GM18868 (cell line): Measurements from ENCODE around the gene ZCCHC14.
"Not testable (repeated sequence)": the region's sequence is repeated elsewhere in the genome, so short reads cannot be mapped to it uniquely, and the experiment has no call there.

Source experiments
- ATAC-seq: cut with Tn5 transposase; IDR thresholded peaks from one replicate; pipeline ENCODE4 v1.9.1; 2021; ENCODE audit warnings: mild to moderate bottlenecking, moderate library complexity; ENCODE audit not compliant: unreplicated experiment

ZCCHC14 gene

DNA sequence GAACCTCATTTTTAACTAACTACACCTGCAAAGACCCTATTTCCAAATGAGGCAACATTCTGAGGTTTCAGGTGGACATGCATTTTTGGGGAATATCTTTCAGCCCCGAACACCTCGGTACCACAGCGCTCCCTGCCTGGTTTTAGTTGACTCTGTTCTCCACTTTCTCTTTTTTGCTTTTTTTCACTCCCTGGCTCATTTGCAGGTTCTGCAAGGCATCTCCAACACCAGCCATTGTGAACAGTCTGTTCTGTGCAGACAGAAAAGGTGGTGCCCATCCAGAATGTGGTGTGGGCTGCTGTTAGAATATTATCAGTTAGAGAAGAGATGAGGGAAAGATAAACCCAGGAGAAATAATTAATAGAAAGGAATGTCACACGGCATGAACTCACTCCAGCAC, 32.5 kb upstream of the ZCCHC14 start:
- no peak for ATAC-seq

DNA sequence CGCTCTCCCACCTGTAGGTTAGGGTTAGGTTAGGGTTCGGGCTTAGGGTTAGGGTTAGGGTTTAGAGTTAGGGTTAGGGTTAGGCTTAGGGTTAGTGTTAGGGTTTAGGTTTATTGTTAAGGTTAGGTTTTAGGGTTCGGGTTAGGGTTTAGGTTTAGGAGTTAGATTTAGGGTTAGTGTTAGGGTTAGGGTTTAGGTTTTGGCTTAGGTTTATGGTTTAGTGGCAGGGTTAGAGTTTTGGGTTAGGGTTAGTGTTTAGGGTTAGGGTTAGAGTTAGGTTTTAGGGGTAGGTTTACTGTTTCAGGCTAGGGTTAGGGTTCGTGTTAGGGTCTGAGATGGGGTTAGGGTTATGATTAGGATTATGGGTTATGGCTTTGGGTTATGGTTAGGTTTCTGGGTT, 31.6 kb upstream of the ZCCHC14 start:
- ATAC-seq, result no peak

DNA sequence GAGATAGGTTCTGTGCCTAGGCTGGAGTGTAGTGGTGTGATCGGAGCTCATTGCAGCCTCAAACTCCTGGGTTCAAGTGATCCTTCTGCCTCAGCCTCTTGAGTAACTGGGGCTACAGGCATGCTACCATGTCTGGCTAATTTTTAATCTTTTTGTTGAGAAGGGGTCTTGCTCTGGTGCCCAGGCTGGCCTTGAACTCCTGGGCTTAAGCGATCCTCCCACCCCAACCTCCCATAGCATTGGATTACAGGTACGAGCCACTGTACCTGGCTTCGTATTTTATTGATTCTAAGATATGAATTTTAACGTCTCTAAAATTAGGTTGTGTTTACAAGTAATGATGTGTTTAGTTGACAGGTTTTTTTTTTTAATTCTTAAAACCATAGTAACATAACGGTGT, 30.8 kb upstream of the ZCCHC14 start:
- ATAC-seq, result not testable (repeated sequence)

DNA sequence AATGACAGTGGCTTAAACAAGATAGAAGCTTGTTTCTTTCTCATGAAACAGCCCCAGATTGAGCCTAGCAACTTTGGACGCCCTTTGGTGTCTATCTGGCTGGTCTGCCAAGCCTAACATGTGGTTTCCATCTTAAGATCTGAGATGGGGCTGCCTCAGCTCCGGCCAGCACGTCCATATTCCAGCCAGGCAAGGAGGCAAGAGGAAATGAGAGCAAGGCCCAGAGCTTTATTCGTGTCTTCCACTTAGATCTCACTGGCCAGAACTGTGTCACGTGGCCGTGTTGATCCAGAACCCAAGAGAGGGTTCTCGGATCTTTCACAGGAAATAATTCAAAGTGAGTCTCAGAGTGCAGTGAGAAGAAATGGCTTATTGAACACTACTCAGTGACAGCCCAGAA, 28.9 kb upstream of the ZCCHC14 start:
- ATAC-seq, result not testable (repeated sequence)

DNA sequence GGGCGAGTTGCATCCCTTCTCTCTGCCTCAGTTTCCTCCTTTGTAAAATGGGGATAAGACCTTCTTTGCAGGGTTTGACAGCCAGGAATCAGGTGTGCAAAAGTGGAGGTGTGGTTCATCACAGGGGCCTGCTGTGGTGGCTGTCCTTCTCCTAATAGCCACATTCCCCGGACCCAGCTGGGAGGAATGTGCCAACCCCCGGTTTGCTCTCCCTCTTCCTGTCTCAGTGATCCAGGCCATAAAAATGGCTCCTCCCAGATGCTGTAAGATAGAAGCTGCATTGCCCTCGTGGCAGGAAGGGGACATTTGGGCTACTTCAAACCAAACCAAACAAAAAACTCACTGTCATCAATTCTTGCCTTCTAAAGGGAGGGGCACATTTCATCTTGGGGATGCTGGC, 26.3 kb upstream of the ZCCHC14 start:
- not testable (repeated sequence) for ATAC-seq

DNA sequence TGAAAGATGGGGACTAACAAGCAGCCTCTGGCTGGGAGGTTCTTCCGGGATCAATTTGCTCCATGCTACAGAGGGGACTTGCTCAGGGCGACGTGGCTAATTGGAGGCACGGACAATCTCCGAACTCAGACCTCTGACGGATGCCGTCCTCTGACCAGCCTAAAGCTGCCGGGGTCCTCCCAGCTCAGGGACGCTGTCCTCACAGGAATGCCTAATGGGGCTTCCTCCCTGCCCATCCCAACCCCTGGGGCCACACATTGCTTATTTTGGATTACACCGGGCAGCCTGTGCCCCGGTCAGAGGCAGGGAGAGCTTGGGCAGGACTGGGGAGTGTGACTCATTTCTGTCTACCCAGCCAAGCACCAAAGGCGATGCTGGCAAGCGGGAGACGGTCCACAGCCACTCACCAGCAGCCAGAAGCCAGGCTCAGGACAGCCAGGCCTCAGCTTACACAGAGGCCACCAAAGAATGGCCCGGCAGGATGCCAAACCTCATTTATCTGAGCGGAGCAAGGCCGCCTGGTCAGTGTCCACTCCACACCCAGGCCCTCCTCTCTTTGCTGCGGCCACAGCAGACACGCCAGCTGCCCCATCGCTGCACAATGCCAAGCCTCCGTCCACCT, 25.7 kb upstream of the ZCCHC14 start:
- ATAC-seq, result not testable (repeated sequence)

DNA sequence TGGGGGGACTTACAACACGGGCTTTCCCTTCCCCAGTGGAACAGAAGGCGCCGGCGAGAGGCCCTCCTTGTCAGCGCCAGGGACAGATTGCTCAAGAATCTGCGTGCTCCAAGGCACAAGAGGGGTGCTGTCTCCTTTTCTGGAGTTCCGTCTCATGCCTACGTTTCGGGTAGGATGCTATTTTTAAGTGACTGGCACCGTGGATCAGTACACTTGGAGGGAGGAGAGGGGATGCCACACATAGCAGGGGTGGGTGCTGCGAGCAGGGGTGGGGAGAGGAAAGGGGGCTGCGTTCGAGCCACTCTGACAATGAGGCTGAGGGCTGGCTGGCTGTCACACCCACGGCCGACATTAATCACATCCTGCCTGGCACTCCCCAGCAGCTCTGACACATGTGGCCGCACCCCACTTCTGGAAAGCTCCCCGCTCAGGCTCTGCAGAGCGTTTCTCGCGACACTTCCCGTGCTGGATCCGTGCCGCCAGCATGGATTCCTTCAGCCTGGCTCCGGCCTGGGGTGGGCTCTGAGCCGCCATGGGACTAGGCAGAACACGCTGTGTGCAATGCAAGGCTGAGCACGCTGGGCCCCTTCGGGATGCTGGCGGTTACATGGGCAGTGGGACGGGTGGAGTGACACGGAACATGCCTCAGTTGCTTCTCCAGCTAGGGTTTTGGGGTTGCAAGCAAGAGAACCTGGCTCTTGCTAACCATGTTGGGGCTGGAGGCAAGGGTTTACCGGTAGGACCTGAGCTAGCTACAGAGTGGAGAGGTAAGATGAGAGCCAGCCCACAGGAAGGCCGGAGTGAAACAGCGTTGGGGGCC, 25.0 kb upstream of the ZCCHC14 start:
- not testable (repeated sequence) for ATAC-seq

DNA sequence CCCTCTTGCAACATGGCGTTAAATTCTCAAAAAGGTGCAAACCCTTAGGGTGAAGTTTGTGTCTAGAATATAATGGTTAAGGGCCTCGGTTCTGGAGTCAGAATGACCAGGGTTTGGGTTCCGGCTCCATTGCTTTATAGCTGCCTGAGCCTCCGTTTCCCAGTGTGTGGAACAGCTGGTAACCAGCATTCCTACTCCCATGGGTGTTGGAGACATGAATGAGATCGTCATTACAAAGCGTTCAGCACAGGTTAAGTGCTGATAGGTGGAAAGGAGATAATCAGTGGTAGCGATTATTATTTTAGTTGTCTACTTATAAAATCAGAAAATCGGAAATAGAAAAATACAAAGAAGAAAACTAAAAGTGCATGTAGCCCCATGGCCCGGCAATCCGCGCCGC, 23.5 kb upstream of the ZCCHC14 start:
- ATAC-seq, result no peak

DNA sequence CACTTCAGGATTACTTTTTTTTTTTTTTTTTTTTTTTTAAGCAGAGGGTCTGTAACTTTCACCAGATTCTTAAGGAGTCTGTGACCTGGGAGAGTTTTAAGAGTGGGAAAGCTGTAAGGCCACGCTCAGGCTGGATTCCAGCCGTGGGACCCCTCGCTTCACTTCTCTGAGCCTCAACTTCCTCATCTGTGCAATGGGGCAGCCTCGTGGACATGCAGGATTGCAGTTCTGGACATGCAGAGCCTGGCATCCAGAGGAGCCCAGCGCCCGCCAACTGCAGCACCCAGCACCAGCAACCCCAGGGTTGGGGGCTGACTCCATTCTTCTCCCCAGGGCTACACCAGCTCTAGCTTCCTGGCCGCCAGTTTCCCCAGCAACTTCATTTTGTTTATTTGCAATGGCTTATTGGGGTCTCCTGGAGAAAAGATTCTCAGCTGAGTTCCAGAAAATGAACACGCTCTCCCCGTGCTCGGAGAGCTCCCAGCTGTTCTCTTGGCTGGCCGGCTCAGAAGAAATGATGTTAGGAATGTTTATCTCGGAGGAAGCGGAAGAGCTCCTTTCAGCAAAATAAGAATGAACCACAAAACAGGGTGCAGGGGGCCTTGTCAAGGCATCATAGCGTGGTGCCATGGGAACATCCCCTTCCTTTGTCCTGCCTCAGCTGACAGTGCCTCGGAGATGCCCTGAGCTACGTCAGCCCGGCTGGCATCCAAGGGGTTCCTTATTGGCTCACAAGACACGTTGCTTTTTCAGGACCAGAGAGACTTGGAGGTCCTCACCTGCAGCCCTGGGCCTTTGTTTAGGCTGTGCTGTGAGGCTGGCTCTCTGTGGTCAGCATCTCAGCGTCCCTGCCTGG, 22.9 kb upstream of the ZCCHC14 start:
- ATAC-seq, result no peak

DNA sequence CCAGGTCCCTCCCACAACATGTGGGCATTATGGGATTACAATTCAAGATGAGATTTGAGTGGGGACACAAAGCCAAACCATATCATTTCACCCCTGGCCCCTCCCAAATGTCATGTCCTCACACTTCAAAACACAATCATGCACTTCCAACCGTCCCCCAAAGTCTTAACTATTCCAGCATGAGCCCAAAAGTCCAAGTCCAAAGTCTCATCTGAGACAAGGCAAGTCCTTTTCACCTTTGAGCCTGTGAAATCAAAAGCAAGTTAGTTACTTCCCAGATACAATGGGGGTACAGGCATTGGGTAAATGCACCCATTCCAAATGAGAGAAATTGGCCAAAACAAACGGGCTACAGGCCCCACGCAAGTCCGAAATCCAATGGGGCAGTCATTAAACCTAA, 17.0 kb upstream of the ZCCHC14 start:
- not testable (repeated sequence) for ATAC-seq

DNA sequence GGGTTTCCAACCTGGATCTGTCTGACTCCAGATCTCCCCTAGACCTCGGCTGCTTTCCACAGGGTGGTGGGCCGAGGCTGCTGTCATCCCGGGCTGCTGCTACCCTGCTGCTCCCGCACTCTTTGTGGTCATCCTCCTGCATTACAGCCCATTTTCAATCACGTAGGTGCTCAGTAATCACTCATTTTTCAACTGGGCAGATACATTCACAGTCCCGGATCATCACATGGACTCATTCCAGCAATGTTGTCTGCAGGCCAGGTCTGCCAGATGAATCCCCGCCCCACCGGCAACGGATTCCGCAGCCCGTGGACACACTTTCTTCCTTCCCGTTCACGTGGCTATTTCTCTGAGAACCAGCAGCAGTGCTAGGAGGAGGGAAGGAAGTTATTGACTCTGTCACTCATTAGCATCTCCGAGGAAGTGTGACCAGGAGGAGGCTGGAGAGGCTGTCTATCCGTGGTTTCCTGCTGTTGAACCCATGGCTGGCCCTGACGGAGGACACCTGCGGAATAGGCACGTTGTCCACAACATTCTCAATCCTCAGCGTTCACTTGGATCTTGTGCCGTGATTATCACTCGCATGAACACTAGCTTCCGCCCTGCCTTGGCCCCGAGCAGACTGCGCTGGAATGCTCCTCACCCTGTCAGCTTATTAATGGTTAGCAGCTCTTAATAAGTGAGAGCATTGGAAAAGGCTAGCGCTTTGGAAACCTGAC, 14.7 kb upstream of the ZCCHC14 start:
- no peak for ATAC-seq

DNA sequence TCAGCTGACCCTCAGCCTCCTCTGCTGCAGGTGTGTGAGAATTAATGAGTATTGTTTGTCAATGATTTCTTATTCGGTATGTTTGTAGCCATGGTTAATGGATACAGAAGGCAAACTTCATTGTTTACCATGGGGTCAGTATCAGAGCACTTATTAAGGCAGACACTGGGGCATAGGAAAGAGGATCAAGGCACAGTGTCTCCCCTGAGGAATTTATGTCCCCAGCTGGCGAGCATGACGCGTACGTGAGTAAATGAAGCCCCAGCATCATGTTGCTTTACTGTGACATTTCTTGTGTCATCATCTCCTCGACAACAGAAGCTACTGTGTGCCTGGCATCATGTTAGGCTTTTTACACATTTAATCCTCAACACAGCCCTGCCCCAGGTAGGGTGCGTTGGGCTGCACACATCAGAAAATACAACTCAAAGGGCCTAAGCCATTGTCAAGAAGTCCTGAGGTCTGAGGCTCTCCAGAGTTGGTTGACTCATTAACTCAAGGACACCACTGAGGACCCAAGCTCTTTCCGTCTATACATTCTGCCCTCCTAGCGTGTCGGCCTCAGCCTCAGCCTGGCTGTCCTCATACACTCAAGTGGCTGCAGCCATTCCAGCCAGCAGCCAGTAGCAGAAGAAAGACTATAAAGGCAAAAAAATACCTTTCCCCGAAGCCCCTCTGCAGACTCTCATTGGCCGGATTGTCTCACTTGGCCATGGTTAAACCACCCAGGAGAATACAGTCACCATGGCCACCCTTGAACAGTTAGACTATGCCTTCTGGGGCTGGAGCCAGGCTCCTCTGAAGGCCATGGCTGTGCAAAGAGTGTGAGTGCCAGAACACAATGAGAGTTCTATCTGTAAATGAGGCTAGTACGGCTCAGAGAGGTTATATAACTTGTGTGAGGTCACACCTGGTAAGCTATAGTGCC, 13.9 kb upstream of the ZCCHC14 start:
- ATAC-seq, result no peak

DNA sequence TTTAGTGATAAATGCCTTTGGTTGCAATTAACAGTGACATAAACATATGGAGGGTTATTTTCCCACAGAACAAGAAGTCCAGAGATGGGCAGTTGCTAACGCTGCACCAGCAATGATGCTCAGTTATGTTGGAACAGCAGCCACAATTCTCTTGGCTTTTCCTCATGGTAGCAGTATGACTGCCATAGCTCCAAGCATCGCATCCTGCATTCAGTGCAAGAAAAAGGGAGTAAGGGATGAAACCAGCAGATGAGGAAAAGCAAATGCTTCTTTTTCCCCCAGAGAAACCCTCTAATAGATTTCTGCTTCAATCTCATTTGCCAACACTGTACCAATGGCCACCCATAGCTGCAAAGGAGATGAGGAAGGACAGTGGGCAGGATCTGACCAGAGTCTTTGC, 13.0 kb upstream of the ZCCHC14 start:
- no peak for ATAC-seq

DNA sequence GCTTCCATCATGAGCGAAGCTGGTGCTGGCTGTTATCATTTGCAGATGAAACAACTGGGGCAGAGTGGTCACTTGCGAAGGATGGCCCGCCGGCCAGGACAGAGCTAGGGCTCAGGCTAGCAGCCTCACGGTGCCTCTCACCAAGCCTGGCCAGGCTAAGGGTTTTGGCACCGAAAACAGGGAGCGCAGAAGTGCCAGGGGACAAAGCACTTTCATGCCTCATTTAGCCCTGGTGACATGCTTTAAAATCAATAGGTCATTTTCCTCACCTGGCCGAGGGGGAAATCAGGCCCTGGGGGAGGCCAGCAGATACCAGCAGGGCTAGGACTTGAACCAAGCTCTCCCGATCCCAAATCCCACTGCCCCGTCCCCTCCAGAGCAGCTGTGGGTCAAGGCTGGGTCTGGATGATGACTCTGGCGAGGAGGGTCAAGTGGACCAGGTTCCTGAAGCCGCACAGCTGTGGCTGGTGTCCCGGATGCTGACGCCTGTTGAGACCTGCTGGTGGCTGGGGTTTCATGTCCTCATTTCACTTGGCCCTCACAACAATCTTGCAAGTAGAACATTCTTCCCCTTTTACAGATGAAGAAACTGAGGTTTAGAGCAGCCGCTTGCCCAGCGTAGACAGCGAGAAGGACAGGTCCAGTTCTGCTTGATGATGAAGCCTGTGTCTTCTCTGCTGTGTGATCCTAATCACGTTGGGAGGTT, 10.6 kb upstream of the ZCCHC14 start:
- not testable (repeated sequence) for ATAC-seq

DNA sequence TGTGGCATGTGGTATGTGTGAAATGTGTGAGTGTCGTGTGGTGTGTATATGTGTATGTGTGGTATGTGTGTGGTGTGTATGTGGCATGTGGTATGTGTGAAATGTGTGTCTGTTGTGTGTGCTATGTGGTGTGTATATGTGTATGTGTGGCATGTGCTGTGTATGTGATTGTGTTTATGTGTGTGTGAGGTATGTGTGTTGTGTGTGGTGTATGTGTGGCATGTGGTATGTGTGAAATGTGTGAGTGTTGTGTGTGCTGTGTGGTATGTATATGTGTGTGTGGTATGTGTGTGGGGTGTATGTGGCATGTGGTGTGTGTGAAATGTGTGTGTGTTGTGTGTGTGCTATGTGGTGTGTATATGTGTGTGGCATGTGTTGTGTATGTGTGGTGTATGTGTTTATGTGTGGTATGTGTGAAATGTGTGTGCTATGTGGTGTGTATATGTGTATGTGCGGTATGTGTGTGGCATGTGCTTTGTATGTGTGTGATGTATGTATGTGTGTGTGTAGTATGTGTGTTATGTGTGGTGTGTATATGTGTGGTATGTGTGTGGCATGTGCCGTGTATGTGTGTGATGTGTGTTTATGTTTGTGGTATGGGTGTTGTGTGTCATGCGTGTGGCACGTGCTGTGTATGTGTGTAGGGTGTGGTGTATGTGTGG, 9.6 kb upstream of the ZCCHC14 start:
- ATAC-seq, result no peak

DNA sequence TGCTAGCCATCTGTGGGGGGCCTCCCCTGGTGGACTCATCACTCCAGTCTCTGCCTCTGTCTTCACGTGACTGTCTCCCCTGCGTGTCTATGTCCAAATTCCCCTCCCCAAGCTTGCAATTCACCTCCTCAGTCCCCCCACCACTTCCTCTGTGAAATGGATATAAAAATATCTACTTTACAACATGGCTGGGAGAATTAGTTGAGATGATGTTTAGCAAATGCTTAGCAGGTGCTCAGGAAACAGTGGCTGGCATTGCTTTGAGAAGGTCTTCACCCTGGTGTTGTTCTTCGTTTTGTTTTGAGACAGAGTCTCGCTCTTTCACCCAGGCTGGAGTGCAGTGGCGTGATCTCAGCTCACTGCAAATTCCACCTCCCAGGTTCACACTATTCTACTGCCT, 8.3 kb upstream of the ZCCHC14 start:
- ATAC-seq, result no peak

DNA sequence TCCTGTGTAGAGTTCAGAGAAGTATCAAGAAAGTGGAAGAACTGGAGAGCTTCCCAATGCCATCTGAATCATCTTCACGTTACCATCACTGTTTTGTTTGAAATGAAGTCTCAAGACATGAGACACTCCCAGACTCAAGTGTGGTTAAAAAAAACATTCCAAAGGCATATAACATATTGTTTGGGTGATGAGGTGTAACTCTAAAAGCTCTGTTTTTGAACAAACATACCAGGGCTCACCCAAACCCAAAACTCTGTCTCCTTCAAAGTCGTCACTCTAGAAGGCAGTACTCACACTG, 6.3 kb upstream of the ZCCHC14 start:
- ATAC-seq, result no peak

DNA sequence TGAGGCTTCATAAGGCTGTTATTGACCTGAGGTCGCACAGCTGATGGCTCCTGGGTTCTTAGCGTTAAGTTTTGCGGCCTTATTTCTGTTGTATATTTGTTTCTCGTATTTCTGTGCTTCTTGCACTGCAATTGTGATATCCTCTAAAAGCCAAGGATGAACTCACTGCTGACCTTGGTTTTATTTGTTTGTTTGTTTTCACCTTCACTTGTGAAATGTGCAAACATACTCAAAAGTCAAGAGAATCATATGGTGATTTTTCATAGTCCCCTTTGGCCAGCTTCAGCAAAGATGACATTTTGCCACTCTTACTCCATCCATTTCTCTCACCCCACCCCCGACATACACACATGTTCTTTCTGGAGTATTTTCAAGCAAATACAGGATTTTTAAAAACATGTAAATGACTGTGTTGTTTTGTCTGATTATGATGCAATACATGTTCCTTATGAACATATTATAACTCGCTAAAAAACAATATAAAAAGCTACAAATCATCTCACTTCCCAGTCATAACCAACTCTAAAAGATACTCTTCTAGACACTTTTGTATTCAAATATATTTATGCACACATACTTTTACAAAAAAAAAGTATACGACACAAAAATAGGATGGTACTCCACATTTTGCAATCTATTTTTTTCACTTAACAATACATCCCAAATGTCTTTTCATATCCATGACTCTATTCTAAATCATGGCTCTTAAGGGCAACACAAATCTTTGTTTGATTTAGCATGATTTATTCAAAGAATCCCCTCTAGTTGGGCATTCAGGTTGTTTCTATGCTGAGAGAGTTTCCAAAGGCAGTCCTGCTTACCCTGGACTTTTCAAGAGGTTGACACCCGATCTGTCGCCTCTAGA, 5.7 kb upstream of the ZCCHC14 start:
- no peak for ATAC-seq
